Measurements from ENCODE around the gene ROPN1L. TPM values are rescaled to one million over a fixed set of nuclear protein-coding genes. Genes with fewer than 3 reads are reported as not detected.

Gene ROPN1L
- total RNA-seq, 2 donors from 2014 or later: 0.66 to 1.0 TPM

DNA sequence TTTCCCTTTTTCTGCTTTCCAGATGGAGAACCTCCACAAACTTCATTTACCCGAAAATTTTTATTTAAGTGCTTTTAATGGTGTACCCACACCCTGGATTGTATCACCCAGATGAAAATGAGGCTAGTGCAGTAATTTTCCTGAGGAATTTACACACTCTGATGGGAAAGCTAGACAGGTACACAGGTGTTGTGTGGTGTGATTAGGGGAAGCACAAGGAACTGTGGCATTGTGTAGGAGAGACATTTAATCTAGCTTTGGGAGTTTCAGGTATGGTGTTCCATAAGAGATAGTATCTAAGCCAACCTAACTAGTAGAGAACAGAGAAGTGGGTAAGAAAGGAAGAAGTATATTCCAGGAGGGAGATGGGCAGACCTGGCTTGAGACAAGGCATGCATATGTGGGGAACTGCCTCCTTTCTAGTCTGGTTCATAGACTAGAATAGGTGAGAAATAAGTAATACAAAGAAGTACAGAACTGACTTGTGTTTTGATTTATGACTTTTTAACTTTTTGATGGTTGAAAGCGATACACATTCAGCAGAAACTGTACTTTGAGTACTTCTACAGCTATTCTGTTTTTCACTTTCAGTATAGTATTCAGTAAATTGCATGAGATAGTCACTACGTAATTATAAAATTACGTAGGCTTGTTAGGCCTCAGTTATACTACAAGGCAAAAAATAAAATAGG lies 22.9 kb upstream of the ROPN1L start:
- H3K36me3 Mint-ChIP-seq (ENCODE audit: low read depth): peaks cover 98% of the 10 kb centered on the region
- H3K9me3 Mint-ChIP-seq: no peaks in the 10 kb centered on the region
- peak overlapping the region; percentile 5 for H3K4me3 Mint-ChIP-seq
- H3K4me1 Mint-ChIP-seq: peaks cover 14% of the 10 kb centered on the region
- H3K27me3 Mint-ChIP-seq: no peaks in the 10 kb centered on the region
- H3K27ac Mint-ChIP-seq: peak overlapping the region; percentile 21
- peak; percentile 95 for ATAC-seq (replicated peaks)

DNA sequence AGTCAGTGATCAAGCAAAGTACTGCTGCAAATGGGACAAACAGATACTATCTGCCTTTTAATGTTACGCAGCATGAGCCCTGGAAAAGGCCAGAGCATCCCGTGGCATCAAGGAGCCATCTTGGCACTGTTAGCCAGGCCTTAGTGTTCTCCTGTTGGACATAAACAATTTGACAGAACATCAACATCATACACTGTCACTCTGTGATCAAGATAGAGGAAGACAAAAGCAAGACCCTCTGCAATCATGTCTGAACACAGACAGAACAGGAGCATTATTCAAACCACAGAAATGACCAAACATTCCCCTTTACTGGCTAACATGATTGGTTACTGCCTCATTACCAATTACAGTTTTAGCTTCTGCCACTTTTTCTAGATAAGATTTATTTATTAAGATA lies 21.2 kb upstream of the ROPN1L start:
- no peak for ATAC-seq (replicated peaks)
- Mint-ChIP-seq H3K4me3 (peak overlapping the region; percentile 19), H3K36me3 (ENCODE audit: low read depth) (peaks cover 98% of the 10 kb centered on the region), H3K27ac (peak overlapping the region; percentile 21), H3K9me3 (no peaks in the 10 kb centered on the region), H3K27me3 (no peaks in the 10 kb centered on the region), H3K4me1 (peaks cover 14% of the 10 kb centered on the region)

DNA sequence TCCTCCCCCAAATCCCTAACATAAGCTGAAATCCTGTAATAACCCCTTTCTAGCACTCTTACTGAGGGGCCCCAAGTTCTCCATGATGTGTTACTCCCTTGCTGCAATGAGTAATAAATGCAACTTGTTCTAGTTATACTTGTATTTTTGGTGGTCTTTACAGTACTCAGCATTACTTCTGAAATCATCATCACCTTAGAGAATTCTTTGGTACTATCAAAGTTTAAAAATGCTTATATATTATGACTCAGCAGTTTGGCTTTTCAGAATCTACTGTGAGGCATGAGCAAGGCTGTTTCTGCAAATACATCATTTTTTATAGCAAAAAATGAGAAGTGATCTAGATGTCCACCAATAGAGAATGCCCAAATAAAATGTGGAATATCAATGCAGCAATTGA lies 20.7 kb upstream of the ROPN1L start:
- H3K4me3 Mint-ChIP-seq: peak overlapping the region; percentile 19
- H3K36me3 Mint-ChIP-seq (ENCODE audit: low read depth): peaks cover 98% of the 10 kb centered on the region
- no peak for ATAC-seq (replicated peaks)

DNA sequence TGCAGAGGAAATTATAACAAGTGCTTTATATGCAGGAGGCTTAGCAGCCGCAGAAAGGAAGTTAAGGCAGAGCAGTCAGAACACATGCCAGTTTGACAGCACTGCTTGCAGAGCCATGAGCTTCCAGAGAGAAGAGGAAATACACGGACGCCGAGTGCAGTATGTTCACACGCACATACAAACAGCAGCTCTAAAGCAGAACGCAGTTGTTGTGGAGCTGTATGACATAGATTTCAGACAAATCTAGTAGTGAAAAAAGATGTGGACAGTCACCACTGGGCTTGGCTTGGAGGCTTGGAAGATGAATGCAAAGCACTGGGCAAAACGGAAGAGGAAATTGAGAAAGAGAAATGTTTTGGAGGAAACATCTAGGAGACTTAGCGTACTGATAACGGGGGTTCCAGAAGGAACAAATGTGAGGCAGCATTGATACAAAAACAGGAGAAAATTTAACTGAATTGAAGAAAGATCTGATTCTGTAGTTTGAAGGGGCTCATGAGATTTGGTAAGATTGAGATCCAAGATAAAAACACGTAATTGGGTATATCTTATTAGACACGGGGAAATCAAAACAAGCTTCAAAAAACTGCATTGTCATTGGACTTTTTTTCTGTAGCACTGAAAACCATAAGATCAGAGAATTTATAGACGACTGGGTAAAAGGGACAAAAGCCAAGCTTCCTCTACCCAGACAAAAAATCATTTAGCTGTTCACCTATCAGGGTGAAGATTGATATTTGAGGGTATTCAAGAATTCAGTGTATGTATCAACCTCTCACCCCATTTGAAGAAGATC lies 19.6 kb upstream of the ROPN1L start:
- H3K27ac Mint-ChIP-seq: no peak overlapping the region
- peaks cover 14% of the 10 kb centered on the region for H3K4me1 Mint-ChIP-seq
- peaks cover 100% of the 10 kb centered on the region for H3K36me3 Mint-ChIP-seq (ENCODE audit: low read depth)
- H3K27me3 Mint-ChIP-seq: no peaks in the 10 kb centered on the region
- H3K4me3 Mint-ChIP-seq: no peak overlapping the region
- no peaks in the 10 kb centered on the region for H3K9me3 Mint-ChIP-seq
- ATAC-seq (replicated peaks): no peak

More for the DNA sequence above, 20.7 kb upstream of the ROPN1L start:
- Mint-ChIP-seq H3K27me3 (no peaks in the 10 kb centered on the region), H3K27ac (peak overlapping the region; percentile 21), H3K4me1 (peaks cover 14% of the 10 kb centered on the region), H3K9me3 (no peaks in the 10 kb centered on the region)

DNA sequence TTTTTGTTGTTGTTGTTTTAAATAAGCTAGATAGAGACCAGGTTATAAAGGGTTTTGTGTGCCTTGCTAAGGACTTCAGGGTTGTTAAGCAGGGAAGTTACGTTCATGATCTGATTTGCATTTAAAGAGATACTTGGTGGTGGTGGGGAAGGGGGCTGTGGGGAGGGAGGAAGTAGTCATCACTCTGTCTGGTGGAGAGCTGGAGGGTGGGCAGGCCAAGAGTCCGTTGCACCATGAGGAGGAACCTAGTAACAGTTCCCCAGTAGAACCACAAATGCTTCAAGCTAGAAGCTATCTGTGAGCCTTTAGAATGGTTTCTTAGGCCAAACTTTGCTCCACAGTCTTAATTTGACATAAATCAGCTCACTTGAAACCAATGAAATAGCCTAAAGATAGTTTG lies 18.7 kb upstream of the ROPN1L start:
- Mint-ChIP-seq H3K36me3 (ENCODE audit: low read depth) (peaks cover 100% of the 10 kb centered on the region), H3K27ac (no peak overlapping the region), H3K9me3 (no peaks in the 10 kb centered on the region), H3K4me3 (no peak overlapping the region), H3K4me1 (peaks cover 14% of the 10 kb centered on the region), H3K27me3 (no peaks in the 10 kb centered on the region)
- ATAC-seq (replicated peaks): no peak

DNA sequence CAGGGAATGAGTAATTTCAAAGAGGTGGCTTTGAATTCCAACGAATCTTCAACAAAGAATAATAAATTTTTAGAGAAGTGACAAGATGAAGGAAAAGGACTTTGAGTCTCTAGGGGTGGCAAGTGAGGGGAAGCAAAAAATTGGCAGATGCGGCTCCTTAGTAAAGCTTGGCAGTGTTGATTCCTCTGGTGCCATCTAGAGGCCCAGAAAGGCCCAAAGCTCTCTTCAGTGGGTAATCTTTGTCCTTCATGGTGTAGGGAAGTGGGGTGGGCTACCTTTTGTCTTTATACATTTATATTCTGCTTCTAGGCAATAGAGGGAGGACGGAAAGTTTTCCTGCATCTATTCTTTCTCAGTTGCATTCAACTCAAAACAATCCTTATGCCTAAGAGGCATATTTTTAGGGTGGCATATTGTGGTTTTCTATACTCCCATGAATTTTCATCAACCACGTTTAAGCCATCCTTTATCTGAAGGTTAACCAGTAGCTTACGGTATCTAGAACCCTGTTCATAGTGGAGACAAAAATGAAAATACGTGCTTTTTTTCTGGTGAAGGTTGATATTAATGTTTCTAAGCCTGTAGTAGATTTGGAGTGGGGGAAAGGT lies 17.5 kb upstream of the ROPN1L start:
- peaks cover 10% of the 10 kb centered on the region for H3K4me1 Mint-ChIP-seq
- H3K27me3 Mint-ChIP-seq: no peaks in the 10 kb centered on the region
- no peak overlapping the region for H3K27ac Mint-ChIP-seq
- H3K36me3 Mint-ChIP-seq (ENCODE audit: low read depth): peaks cover 98% of the 10 kb centered on the region
- H3K4me3 Mint-ChIP-seq: no peak overlapping the region
- no peak for ATAC-seq (replicated peaks)
- H3K9me3 Mint-ChIP-seq: no peaks in the 10 kb centered on the region

DNA sequence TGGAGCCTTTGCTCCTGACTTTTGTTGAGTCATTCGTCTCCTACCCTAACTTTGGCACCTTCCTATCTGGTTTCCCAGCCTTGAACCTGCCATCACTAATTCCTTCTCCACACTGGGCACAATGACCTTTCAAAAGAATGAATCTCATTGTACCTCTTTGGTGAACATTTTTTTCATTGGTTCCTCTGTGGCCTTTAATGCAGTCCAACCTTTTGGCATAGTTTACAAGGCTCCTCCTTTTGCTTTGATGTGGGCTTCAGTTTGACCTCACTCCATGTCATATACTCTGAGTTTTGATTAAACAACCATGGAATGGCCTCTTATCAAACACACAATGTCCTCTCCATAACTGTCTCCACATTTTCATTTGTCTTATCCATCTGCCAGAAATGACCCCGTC lies 14.5 kb upstream of the ROPN1L start:
- Mint-ChIP-seq H3K27ac (no peak overlapping the region), H3K4me3 (no peak overlapping the region), H3K9me3 (no peaks in the 10 kb centered on the region), H3K27me3 (no peaks in the 10 kb centered on the region), H3K4me1 (peaks cover 5% of the 10 kb centered on the region), H3K36me3 (ENCODE audit: low read depth) (peaks cover 98% of the 10 kb centered on the region)
- ATAC-seq (replicated peaks): no peak

DNA sequence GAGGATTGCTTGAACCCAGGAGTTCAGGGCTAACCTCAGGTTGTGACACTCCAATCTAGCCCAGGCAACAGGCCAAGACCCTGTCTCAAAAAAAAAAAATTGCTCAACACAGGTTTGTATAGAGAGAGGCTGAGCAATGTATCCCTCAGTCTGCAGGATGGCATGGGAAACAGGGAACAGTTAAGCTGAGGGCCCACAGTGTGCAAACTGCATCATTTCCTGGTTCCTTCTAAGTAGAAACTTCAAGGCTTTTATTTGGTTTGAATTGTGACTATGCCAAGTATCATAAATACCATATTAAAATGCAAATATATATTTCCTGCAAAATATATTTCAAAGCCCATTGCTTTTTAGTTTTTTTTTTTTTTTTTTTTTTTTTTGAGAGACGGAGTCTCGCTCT lies 13.7 kb upstream of the ROPN1L start:
- Mint-ChIP-seq H3K4me1 (peaks cover 5% of the 10 kb centered on the region), H3K27ac (no peak overlapping the region), H3K4me3 (no peak overlapping the region), H3K27me3 (no peaks in the 10 kb centered on the region), H3K36me3 (ENCODE audit: low read depth) (peaks cover 98% of the 10 kb centered on the region), H3K9me3 (no peaks in the 10 kb centered on the region)
- no peak for ATAC-seq (replicated peaks)

DNA sequence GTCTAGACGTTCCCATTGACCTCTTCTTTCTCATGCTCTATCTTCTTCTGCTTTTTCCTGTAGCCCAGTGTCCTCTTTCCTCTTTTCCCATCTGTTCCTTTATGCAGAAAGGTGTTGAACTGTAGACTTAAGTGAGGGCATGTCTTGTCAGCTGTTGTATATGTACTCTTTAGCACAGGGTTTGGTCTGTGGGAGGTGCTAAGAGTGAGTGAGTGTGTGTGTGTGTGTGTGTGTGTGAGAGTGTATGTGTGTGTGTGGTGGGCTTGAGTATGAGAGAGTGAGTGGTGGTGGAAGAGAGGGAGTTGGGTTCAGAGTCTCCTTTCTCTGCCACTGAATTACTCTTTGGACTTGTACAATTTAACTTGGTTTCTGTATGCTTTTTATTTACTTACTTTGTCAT lies 10.3 kb upstream of the ROPN1L start:
- no peaks in the 10 kb centered on the region for H3K9me3 Mint-ChIP-seq
- peaks cover 9% of the 10 kb centered on the region for H3K4me1 Mint-ChIP-seq
- H3K4me3 Mint-ChIP-seq: no peak overlapping the region
- H3K36me3 Mint-ChIP-seq (ENCODE audit: low read depth): peaks cover 87% of the 10 kb centered on the region
- no peak overlapping the region for H3K27ac Mint-ChIP-seq
- ATAC-seq (replicated peaks): no peak
- no peaks in the 10 kb centered on the region for H3K27me3 Mint-ChIP-seq

DNA sequence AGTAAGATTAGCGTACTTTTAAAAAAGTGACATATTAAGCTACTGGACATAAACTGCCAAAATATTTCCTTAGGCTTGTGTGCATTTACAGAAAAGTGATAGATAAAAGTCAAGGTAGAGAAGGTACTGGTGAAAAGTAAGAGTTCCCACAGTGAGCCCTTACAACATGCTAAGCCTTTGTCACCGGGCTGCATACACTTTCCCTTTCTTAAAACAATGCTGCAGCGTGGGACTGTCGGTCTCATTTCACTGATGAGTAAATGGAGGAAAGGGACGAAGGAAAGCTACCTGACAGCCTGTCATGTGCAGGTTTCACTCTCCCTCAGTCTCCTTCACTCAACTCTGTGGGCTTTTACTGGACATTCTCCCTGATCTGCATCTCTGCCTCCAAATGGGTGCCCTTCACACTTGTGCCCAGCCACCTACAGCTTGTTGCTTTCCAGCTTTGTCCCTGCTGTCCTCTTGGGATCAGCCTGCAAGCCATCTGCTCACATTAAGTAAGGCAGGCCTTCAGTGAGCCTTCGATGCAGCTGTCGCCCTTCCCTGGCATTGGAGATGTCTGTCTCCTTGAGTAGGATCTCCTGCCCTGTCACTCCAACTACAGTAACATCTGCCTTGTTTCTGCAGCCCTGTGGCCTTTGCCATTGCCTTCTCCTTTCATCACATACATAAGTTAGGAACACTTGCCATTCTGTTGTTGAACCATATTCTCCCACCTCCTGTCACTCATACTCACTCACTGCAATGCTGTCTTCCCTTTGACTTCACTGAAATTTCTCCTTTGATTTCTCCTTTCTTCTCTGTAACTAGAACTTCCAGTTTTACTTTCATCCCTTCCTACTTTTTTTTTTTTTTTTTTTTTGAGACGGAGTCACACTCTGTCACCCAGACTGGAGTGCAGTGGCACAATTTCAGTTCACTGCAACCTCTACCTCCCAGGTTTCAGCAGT lies 9.3 kb upstream of the ROPN1L start:
- Mint-ChIP-seq H3K4me1 (peaks cover 9% of the 10 kb centered on the region), H3K27me3 (no peaks in the 10 kb centered on the region), H3K36me3 (ENCODE audit: low read depth) (peaks cover 86% of the 10 kb centered on the region), H3K4me3 (no peak overlapping the region), H3K27ac (no peak overlapping the region), H3K9me3 (no peaks in the 10 kb centered on the region)
- ATAC-seq (replicated peaks): peak; percentile 12

DNA sequence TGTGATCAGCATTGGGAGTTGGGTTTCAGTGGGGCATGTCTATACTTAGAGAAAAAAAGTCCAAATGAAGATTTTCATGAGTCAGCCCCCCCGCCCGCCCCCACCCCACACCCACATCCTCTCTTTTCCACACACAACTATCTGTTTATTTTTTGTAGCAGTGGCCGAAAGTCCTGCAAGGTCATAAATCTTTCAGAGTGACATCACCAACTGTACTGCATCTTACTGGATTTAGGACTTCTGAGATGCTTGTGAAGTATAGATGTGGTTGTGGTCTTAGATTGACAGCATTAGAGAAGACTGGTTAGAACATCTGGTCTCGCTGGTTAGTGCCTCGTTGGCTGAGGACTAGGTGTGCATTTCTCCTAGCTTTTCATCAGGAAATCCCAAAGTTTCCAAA lies 7.3 kb upstream of the ROPN1L start:
- H3K4me3 Mint-ChIP-seq: no peak overlapping the region

DNA sequence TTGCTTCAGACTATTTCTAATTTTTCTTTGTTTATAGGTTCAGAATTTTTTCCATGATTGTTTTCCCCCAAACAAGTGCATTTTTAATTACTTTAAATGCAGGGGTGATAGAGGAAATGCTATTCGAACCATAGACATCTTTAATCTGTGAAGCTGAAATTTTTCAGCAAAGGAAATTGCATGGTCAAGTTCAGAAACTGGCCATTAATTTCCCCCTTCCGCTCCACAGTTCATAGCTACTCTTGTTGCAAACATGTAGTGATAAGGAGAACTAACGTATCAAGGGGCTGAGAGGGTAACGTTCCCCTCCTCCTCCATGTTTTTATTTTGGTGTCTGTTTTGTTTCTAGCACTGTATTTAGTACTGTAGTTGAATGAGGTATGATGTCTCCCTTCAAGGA lies 3.4 kb upstream of the ROPN1L start:
- no peaks in the 10 kb centered on the region for H3K27me3 Mint-ChIP-seq
- no peaks in the 10 kb centered on the region for H3K9me3 Mint-ChIP-seq
- no peak overlapping the region for H3K27ac Mint-ChIP-seq

More for the DNA sequence above, 7.3 kb upstream of the ROPN1L start:
- Mint-ChIP-seq H3K36me3 (ENCODE audit: low read depth) (peaks cover 76% of the 10 kb centered on the region), H3K27ac (no peak overlapping the region), H3K9me3 (no peaks in the 10 kb centered on the region), H3K4me1 (peaks cover 13% of the 10 kb centered on the region), H3K27me3 (no peaks in the 10 kb centered on the region)
- ATAC-seq (replicated peaks): peak; percentile 64

DNA sequence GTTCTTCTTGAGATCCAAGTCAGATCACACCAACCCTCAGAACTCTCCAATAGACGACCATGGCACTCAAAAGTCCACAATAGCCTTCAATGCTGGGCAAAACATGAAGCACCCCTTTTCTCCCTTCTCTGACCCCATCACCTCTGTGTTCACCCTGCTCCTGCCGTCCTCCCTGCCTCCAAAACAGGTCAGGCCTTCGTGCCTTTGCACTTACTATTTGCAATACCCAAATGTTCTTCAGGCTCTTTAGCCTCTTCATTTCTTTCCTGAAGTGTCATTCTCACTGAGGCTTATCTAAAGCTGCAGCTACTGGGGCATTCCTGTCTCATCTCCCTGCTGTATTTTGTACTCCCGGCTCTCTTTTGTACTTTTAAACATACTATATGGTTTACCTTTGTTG lies 2.0 kb upstream of the ROPN1L start:
- no peaks in the 10 kb centered on the region for H3K9me3 Mint-ChIP-seq
- no peak overlapping the region for H3K4me3 Mint-ChIP-seq
- no peaks in the 10 kb centered on the region for H3K27me3 Mint-ChIP-seq
- peaks cover 23% of the 10 kb centered on the region for H3K36me3 Mint-ChIP-seq (ENCODE audit: low read depth)
- H3K27ac Mint-ChIP-seq: no peak overlapping the region
- ATAC-seq (replicated peaks): no peak
- peaks cover 14% of the 10 kb centered on the region for H3K4me1 Mint-ChIP-seq

More for the DNA sequence above, 3.4 kb upstream of the ROPN1L start:
- H3K4me3 Mint-ChIP-seq: no peak overlapping the region
- peaks cover 11% of the 10 kb centered on the region for H3K4me1 Mint-ChIP-seq
- no peak for ATAC-seq (replicated peaks)
- H3K36me3 Mint-ChIP-seq (ENCODE audit: low read depth): peaks cover 37% of the 10 kb centered on the region

DNA sequence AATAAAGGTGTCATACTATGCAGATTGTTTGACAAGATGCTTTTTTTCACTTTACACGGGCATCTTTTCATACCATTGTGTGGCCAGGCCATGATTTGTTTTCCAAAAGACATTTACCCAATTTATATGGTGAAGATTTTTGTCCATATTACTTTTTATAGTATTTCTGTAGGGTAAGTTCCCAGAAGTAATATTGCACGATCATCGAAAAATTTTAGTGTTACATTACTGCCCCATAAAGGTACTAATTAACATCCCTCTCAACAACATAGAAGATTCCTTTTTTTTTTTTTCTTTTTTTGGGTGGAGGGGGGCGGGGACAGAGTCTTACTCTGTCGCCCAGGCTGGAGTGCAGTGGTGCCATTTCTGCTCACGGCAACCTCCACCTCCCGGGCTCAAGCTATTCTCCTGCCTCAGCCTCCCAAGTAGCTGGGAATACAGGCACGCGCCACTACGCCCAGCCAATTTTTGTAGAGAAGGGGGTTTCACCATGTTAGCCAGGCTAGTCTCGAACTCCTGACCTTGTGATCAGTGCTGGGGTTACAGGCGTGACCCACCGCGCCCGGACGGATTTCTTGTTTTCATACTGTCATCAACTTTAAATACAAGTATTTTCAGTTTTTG lies 1.2 kb upstream of the ROPN1L start:
- Mint-ChIP-seq H3K27ac (peak overlapping the region; percentile 40), H3K4me1 (peaks cover 20% of the 10 kb centered on the region)

More for the DNA sequence above, 1.2 kb upstream of the ROPN1L start:
- H3K4me3 Mint-ChIP-seq: peak overlapping the region; percentile 78
- H3K27me3 Mint-ChIP-seq: no peaks in the 10 kb centered on the region
- H3K36me3 Mint-ChIP-seq (ENCODE audit: low read depth): peaks cover 17% of the 10 kb centered on the region
- ATAC-seq (replicated peaks): no peak
- H3K9me3 Mint-ChIP-seq: peaks cover 5% of the 10 kb centered on the region

Measured in activated T-helper 17 cell treated with anti-CD3 and anti-CD28 coated beads, Interleukin-2, amount 50 U/mL, for 72 hours (primary cell).